Muscle of arm (tissue), 12 donors: ENCODE results near the gene BST1. TPM values are rescaled to one million over a fixed set of nuclear protein-coding genes. Genes with fewer than 3 reads are reported as not detected.
"Not testable (repeated sequence)": the region's sequence is repeated elsewhere in the genome, so short reads cannot be mapped to it uniquely, and the experiment has no call there.

Experiments used
- DNase-seq: peaks from one replicate; pipeline ENCODE4 v3.0.0-alpha.2; 2013
- polyA plus RNA-seq, 12 donors: library from polyadenylated mRNA; unstranded; fragments of 120-200 nt; gene quantifications; one replicate each; pipeline ENCODE4 v1.2.1, GENCODE V29; 2013; ENCODE audit not compliant: insufficient read length in 12 of 12

The BST1 gene
- polyA plus RNA-seq, 12 donors = 3.1 to 13.2 (median 4.9) TPM; not detected in 2

- DNase-seq = no peak
These were observed 3.9 kb downstream of the BST1 start for GRCh38 chr4:15706646-15707362.

GRCh38 chr4:15707363-15707715 lies 4.5 kb downstream of the BST1 start:
- no peak for DNase-seq

GRCh38 chr4:15711762-15712161 lies 8.9 kb downstream of the BST1 start:
- no peak for DNase-seq

- DNase-seq = no peak
These were observed 9.3 kb downstream of the BST1 start for GRCh38 chr4:15712214-15712613.

- no peak for DNase-seq
These were observed 11.3 kb downstream of the BST1 start for GRCh38 chr4:15714141-15714540.

GRCh38 chr4:15714646-15715435 lies 12.0 kb downstream of the BST1 start:
- DNase-seq = peak; percentile 25

- no peak for DNase-seq
These were observed 13.2 kb downstream of the BST1 start for GRCh38 chr4:15716115-15716514.

GRCh38 chr4:15717086-15717485 lies 14.2 kb downstream of the BST1 start:
- DNase-seq = no peak

- no peak for DNase-seq
These were observed 15.0 kb downstream of the BST1 start for GRCh38 chr4:15717657-15718416.

- DNase-seq = no peak
These were observed 15.6 kb downstream of the BST1 start for GRCh38 chr4:15718465-15718864.

GRCh38 chr4:15718959-15719358 lies 16.1 kb downstream of the BST1 start:
- no peak for DNase-seq

- no peak for DNase-seq
These were observed 16.6 kb downstream of the BST1 start for GRCh38 chr4:15719506-15719905.

- no peak for DNase-seq
These were observed 18.0 kb downstream of the BST1 start for GRCh38 chr4:15720851-15721250.

- DNase-seq = no peak
These were observed 22.7 kb downstream of the BST1 start for GRCh38 chr4:15725608-15726007.

GRCh38 chr4:15729910-15730533 lies 27.2 kb downstream of the BST1 start:
- peak; percentile 25 for DNase-seq

- DNase-seq = not testable (repeated sequence)
These were observed 30.2 kb downstream of the BST1 start for GRCh38 chr4:15733061-15733460.

GRCh38 chr4:15735536-15735935 lies 32.7 kb downstream of the BST1 start:
- no peak for DNase-seq

- no peak for DNase-seq
These were observed 33.7 kb downstream of the BST1 start for GRCh38 chr4:15736514-15737050.

GRCh38 chr4:15737255-15737654 lies 34.4 kb downstream of the BST1 start:
- DNase-seq = no peak

- no peak for DNase-seq
These were observed 36.0 kb downstream of the BST1 start for GRCh38 chr4:15738877-15739276.

GRCh38 chr4:15740764-15741404 lies 38.0 kb downstream of the BST1 start:
- no peak for DNase-seq
